Mammary epithelial cell (primary cell): Measurements from ENCODE around the gene PCBP4.

ENCODE experiments used
- CTCF ChIP-seq, 2 donors: IDR thresholded peaks in 1 of 2; conservative IDR thresholded peaks in 1 of 2; 2 replicates each; pipeline ENCODE4 v1.5.1; 2011 to 2012; ENCODE audit warnings: inconsistent platforms in 2 of 2, low read length in 2 of 2, mild to moderate bottlenecking in 2 of 2, control low read depth in 1 of 2, low read depth in 1 of 2; ENCODE audit not compliant: insufficient read depth in 1 of 2; ENCODE audit errors: extremely low read depth in 1 of 2
- EZH2 ChIP-seq: IDR thresholded peaks from 2 replicates; pipeline ENCODE4 v1.6.1; 2012; ENCODE audit warnings: low read length, inconsistent platforms, borderline replicate concordance

DNA sequence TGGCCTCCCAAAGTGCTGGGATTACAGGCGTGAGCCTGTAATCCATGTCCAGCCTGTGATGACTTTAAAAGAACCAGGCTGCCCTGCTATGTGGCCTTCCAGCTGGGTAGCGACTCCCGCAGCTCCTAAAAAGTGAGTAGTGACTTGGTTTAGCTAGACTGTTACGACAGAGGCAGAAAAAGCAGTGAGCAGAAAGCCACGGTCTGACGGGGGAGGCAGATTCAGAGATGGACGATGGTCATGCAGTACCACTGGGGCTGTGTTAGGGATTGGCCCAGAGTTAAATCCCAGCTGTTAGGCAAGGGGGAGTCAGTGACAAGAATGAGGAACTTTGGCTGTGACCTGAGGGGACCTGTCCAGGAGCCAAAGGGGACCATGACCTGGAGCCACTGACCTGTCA lies 31.5 kb upstream of the PCBP4 start:
- no peak for TF ChIP-seq EZH2
- TF ChIP-seq CTCF (conservative IDR thresholded peaks at IDR 0.05 in 1 of 2, IDR thresholded peaks at IDR 0.05 in 1 of 2; ENCODE audit: extremely low read depth in 1 of 2, insufficient read depth in 1 of 2, low read depth in 1 of 2, low read length in 2 of 2), result no peak
